ENCODE measurements around the gene GOLGA6L10.
A peak's percentile ranks its signal among the peaks of the same experiment; 100 is the strongest.
"Not testable (repeated sequence)": the region's sequence is repeated elsewhere in the genome, so short reads cannot be mapped to it uniquely, and the experiment has no call there.

The GOLGA6L10 gene

DNA sequence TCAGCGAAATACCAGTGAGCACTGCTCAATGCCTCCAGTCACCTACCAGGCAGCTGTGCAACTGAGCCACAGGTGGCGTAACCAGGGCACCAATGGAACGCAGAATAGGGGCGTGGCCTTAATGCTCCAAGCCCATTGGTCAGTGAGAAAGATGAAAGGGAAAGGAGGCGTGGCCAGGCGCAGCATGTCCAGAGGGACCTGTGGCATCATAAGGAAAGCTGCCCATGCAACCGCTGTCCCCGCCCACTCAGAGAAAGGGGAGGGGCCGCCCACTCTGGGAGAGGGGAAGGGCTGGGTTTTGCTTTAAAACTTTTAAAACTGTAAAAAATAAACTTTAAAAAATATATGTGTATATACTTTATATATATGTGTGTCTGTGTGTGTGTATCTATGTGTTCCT, at the start of gene GOLGA6L10:
GOLGA6L10 (minus strand) TSS at position 101 of the 400 bp plus-strand sequence; CDS start at position 1, 100 bp downstream.
- DNase-seq (ENCODE audit: low read depth in 2 of 2): not testable (repeated sequence)

- no peak for DNase-seq (ENCODE audit: low read depth in 2 of 2)
Measured at GRCh38 chr15:82398785-82399184, 49.5 kb upstream of the GOLGA6L10 start.

DNA sequence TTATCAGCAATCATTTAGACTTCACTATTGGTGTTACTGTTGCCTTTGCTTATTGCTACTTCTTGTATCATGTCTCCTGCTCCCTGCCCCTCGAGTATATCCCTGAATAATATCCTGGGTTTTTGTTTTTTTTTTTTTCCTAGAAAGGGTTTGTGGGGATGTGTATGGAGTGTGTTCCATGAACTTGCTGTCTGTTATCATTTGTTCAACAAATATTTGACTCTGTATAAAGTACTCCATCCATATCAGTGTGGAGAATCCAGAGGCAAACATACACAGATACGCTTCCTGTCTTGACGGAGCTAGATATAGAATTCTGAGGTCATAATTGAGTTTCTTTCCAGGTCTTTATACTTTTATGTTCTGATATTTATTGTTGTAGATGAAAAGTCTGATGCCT, 48.5 kb upstream of the GOLGA6L10 start:
- DNase-seq (ENCODE audit: low read depth in 2 of 2): no peak

DNA sequence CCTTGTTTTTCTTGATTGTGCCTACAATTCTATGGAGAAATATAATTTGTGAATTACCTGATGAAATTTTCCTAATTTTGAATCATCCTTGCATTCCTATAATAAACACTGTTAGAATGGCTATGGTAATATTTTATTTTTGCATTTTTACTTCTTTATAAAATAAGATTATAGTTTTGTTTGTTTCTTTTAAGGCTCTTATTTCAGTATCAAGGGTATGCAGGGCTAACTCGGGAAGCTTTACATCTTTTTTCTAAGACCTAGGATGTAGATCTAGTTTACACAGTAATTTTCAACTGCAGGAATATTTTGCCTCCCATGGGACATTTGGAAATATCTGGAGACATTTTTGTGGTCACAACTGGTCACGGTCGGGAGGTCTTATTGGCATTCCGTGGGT, 46.5 kb upstream of the GOLGA6L10 start:
- not testable (repeated sequence) for DNase-seq (ENCODE audit: low read depth in 2 of 2)

- DNase-seq (ENCODE audit: low read depth in 2 of 2): no peak
Measured at GRCh38 chr15:82393671-82394070, 44.4 kb upstream of the GOLGA6L10 start.

DNA sequence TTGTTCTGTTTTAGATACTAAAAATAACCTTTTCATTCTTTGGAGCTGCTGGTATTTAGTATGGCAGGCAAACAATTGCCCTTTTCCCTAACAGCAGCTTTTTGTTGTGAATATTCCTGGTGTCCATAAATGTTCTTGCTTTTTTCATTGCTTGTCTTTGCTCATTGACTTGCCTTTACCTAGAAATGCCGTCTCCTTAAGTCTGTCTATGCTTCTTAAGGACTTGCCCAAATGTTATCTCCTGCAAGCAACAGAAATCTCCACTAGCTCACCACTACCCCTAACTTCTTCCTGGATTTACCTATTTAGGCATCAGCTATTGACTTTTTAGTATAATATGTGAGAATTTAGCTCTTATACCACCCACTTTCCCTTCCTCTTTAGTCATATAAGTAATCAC, 42.8 kb upstream of the GOLGA6L10 start:
- DNase-seq (ENCODE audit: low read depth in 2 of 2): not testable (repeated sequence)

DNA sequence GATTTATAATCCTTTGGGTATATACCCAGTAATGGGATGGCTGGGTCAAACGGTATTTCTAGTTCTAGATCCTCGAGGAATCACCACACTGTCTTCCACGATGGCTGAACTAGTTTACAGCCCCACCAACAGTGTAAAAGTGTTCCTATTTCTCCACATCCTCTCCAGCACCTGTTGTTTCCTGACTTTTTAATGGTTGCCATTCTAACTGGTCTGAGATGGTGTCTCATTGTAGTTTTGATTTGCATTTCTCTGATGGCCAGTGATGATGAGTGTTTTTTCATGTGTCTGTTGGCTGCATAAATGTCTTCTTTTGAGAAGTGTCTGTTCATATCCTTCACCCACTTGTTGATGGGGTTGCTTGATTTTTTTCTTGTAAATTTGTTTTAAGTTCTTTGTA, 40.9 kb upstream of the GOLGA6L10 start:
- not testable (repeated sequence) for DNase-seq (ENCODE audit: low read depth in 2 of 2)

DNA sequence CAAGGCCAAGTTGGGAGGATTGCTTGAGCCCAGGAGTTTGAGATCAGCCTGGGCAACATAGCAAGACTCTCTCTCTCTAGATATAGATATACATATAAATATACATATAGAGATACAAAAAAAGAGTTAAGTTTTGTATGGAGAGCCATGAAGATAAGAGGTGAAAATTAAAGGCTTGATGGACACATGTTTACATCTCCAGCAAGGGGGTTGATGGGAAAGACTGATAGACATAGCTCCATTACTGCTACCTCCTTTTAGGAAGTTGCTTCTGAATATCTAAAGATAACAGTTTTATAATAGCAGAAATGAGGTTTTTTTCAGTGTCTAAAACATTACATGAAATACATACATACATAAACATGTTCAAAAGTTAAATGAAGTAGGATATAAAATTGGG, 37.9 kb upstream of the GOLGA6L10 start:
- DNase-seq (ENCODE audit: low read depth in 2 of 2): not testable (repeated sequence)

DNA sequence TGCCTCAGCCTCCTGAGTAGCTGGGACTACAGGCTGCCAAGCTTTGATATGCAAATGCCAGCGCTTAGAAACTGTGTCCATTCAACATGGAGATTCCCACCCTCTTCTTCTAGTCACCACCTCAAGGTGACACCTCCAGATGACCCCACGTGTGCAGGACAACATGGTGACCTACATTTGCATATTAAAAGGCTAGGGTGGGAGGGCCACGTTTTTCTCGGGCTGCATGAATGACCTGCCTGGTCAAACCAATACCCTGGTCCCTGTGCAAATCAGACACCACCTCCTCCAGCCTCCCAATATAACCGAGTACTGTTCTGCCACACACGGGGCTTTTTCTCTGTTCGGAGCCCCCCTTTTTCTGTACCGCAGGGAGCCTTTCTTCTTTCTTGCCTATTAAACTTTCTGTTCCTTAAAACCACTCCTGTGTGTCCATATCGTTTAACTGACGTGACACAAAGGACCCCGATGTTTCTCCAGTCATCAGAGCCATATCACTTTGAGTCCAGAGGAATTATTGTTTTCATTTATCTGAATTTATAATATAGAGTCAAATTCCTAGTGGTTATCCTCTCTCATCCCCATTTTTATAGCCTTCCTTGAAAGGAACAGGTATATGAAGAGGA, 32.2 kb upstream of the GOLGA6L10 start:
- DNase-seq (ENCODE audit: low read depth in 2 of 2): not testable (repeated sequence)

GRCh38 chr15:82379552-82379951, 30.3 kb upstream of the GOLGA6L10 start:
- DNase-seq (ENCODE audit: low read depth in 2 of 2): not testable (repeated sequence)

DNA sequence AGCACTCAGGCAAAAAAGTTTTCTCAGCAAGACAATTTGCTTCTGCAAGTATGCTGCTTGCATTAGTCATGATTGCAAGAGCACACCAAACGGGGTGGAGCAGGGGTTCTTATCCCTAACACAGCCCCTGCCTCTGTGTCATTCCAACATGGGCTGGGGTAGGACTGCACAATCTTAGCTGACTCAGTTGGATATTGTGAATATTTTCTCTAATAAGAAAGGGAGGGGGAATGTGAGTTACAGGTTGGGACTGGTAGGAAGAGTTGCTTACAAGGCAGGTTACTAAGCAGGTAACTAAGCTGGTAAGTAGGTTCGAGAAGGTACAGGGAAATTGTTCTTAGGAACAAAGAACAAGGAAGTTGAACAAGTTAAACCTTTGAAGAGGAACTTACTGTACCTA, 24.4 kb upstream of the GOLGA6L10 start:
- not testable (repeated sequence) for DNase-seq (ENCODE audit: low read depth in 2 of 2)

DNA sequence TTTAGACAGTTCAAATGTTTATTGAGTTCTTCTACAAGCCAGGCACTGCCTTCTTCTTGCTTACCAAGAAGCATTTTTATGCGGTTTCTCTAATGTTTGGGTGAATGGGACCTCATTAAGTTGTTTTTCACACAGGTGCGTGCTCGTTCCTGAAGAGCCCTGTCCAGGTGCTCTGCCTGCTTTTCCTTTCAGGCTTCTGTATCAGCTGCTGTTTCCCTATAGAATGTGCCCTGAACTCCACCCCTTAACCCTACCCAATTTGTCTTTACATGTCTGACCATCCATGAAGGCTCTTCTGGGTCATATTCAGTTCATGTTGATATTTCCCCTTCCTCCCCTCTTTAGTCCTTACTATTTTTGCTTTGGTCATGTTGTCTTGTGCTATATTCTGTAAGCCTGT, 22.4 kb upstream of the GOLGA6L10 start:
- no peak for DNase-seq (ENCODE audit: low read depth in 2 of 2)

DNA sequence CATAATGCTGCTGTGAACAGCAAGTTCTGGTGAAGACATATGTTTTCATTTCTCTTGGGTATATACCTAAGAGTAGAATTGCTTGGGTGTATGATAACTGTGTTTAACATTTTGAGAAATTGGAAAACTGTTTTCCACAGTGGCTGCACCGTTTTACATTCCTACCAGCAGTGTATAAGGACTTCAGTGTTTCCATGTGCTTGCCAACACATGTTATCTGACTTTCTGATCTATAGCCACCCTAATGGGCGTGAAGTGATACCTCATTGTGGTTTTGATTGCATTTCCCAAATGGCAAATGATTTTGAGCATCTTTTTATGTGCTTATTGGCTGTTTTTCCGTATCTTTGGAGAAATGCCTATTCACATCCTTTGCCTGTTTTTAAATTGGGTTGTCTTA, 18.5 kb upstream of the GOLGA6L10 start:
- DNase-seq (ENCODE audit: low read depth in 2 of 2): not testable (repeated sequence)

DNA sequence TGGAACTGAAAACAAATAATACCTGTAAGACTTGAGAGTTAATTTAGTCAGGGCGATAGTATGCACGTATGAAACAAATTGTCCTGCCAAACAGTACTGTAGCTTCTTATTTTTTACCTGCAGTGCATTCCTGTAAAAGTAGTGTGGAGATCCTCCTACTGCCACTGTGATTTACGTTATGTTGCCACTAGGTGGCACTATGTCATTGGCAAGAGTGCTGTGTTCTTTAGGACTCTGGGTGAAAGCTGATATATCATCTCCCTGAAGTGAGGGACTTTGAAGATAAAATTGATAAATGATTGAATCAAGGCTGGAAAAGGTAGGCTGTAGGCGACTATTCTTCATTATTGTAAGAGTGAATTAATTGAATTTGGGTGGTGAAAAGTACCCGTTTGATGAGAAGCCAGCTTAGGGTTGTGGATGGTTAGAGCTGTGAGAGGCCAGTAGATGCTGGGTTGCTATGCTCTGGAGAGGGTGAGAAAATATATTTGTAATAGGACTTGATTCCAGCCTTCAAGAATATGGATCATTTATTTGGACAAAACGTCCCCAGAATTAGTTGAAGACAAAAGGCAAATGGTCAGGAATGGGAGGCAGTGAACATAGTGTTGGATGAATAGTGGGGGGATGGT, 16.5 kb upstream of the GOLGA6L10 start:
- DNase-seq (ENCODE audit: low read depth in 2 of 2): peak in 1 of 2 donors; percentile 33

DNA sequence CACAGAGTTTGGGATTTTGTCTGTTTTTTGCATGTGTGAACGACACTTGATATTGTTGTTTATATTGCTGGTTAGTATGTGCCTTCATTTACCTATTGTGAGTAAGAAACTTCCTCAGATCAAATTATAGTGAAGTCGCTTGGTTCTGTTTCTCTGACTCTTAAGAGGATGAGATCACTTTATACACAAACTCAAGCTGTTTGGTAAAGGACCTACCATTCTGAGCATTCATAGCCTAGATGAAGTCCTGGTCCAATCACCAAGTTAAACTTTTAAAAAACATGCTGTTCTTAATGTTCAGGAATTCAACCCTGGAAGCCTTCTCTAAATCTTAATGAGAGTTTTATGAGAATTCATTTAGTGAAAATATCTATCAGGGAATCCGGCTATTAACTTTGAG, 15.3 kb upstream of the GOLGA6L10 start:
- not testable (repeated sequence) for DNase-seq (ENCODE audit: low read depth in 2 of 2)

DNA sequence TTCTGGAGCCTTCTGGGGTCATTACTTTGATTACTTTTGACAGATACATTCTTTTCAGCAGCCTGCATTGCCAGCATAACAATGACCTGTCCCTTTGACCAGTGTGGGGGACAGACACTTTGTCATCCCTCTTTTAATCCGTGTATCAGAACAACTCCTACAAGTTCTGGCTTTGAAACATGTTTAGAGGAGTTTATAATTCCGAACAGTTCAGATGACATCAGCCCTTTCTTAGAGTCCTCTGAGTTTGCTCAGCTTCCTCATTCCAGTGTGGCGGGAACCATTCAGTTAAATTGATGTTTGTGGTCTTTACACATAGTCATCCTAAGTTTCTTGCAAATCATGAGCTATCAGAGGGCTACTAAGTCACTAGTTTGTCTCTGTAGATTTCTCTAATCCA, 13.5 kb upstream of the GOLGA6L10 start:
- not testable (repeated sequence) for DNase-seq (ENCODE audit: low read depth in 2 of 2)

DNA sequence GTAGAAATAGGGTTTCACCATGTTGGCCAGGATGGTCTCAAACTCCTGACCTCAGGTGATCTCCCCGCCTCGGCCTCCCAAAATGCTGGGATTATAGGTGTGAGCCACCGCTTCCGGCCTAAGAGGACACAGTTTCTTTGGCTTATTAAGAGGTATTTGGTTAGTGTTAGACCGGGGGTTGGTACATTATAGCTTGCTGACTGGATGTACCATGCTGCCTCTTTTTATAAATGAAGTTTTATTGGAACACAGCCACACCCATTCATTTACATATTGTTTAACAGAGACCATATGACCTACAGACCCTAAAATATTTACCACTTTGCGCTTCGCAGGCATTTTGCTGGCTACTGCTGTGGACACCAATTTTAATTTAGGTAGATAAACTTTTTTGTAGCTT, 11.3 kb upstream of the GOLGA6L10 start:
- not testable (repeated sequence) for DNase-seq (ENCODE audit: low read depth in 2 of 2)

DNA sequence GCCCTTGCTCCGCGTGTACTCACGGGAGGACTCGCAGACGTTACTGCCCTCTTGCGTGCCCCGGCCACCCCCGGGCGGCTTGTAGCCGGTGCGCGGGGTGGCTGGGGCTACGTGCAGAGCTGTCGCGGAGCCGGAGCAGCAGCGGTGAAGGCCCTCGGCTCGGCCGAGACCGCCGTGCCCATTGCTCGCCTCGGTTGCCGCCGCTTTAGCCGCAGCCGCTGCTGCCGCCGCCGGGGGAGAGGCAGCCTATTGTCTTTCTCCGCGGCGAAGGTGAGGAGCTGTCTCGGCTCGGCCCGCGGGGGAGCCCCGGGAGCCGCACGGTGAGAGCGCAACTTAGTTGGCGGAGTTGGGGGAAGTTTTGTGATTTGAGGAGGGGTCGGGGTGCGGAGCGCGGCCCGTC, 5.8 kb upstream of the GOLGA6L10 start:
- DNase-seq (ENCODE audit: low read depth in 2 of 2): not testable (repeated sequence)

DNA sequence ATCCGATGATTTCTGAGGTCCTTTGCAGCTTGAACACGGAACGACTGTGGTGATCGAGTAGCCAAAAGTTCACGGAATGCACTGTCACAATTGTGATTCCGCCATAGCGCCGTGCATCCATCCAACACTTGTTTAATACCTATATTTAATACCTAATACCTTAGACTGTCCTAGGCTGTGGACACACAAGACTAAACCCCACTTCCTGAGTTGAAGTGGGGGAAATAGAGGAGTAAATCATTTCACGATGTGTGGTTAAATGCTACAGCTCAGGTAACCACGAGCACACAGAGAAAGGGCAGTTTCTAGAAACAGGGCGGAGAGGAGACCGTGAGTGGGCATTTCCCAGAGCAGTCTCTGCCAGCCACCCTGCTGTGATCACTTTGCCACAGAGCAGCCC, 5.3 kb upstream of the GOLGA6L10 start:
- not testable (repeated sequence) for DNase-seq (ENCODE audit: low read depth in 2 of 2)

GRCh38 chr15:82347645-82348044, 1.6 kb downstream of the GOLGA6L10 start:
- not testable (repeated sequence) for DNase-seq (ENCODE audit: low read depth in 2 of 2)

DNA sequence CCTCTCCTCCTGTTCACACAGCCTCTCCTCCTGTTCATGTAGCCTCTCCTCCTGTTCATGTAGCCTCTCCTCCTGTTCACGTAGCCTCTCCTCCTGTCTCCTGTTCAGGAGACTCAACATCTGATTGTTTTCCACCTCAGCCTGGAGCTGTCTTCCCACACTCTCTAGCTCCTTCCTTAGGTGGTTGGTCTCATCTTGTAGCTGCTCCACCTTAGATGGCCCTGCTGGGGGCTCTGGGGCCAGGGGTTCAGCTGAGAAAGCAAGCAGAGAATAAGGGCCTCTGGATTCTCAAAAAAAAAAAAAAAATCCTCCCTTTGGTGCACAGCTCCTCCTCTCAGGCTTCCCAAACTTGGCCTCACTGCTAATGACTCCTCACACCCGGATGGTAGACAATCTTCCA, 4.1 kb downstream of the GOLGA6L10 start:
- DNase-seq (ENCODE audit: low read depth in 2 of 2): not testable (repeated sequence)

DNA sequence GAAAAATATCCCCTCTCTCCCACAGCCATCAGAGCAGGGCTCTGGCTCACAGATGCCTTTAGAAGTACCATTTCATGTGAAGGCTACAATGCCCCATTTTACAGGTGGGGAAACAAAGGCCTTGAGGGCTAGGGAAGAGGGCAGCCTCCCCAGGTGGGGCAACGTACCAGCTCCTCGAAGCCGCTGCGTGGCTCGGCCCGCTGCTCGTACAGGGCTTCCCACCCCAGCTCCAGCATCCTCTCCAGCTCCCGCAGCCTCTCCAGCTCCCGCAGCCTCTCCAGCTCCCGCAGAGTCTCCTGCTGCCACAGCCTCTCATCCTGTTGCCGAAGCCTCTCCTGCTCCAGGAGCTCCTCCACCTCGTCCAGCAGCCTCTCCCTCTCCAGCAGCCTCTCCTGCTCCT, 4.9 kb downstream of the GOLGA6L10 start:
- DNase-seq (ENCODE audit: low read depth in 2 of 2): not testable (repeated sequence)

DNA sequence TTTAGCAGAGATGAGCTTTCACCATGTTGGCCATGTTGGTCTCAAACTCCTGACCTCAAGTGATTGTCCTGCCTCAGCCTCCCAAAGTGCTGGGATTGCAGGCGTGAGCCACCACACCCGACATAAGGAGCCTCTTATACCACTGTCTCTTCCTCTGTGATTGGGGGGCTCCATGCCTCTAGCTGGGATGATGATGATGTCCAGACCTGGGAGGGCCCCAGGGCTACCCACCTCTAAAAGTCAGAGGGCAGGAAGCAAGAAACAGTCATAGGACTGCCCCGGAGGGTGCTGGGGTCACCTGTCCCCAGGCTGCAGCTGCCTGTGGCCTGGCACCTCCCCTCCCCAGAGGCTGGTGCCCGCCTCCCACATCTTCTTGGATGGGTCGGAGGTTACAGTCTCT, 5.4 kb downstream of the GOLGA6L10 start:
- not testable (repeated sequence) for DNase-seq (ENCODE audit: low read depth in 2 of 2)
